MM.1S (cell line): Measurements from ENCODE around the gene SNX21.

Experiments used
- EZH2 ChIP-seq: fragments of 300-600 bp; sonication (generic); optimal IDR thresholded peaks from 2 replicates; pipeline ENCODE3; 2017; ENCODE audit warnings: low read depth, mild to moderate bottlenecking, antibody characterized with exemption, low read length, mixed read lengths
- EZH2phosphoT487 ChIP-seq: fragments of 300-600 bp; sonication (generic); IDR thresholded peaks from 2 replicates; pipeline ENCODE4 v1.6.1; 2018; ENCODE audit warnings: antibody characterized with exemption, low read length
- TF ChIP-seq, protein P1 (sequence below): fragments of 300-600 bp; sonication (generic); IDR thresholded peaks from 2 replicates; pipeline ENCODE4 v1.5.1; 2016; ENCODE audit warnings: antibody characterized with exemption, low read length, mixed read lengths

DNA sequence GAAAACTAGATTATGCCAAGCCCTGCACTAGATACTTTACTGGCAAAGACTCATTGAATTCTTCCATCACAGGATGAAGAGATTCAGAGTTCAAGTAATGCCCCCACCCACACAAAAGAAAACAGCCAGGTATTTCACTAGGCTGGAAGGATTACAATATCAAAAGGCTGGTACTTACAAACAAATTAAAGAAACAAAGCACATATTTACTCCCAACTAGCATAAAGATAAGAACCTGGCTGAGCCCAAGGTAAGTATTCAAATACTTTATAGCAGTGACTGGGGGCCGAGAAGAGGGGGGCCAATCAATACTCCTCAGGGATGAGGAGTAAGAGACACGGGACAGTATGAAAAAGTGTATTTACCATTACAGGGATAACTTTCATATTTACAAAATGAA is 19.9 kb downstream of the SNX21 start:
- TF ChIP-seq, protein P1, sequence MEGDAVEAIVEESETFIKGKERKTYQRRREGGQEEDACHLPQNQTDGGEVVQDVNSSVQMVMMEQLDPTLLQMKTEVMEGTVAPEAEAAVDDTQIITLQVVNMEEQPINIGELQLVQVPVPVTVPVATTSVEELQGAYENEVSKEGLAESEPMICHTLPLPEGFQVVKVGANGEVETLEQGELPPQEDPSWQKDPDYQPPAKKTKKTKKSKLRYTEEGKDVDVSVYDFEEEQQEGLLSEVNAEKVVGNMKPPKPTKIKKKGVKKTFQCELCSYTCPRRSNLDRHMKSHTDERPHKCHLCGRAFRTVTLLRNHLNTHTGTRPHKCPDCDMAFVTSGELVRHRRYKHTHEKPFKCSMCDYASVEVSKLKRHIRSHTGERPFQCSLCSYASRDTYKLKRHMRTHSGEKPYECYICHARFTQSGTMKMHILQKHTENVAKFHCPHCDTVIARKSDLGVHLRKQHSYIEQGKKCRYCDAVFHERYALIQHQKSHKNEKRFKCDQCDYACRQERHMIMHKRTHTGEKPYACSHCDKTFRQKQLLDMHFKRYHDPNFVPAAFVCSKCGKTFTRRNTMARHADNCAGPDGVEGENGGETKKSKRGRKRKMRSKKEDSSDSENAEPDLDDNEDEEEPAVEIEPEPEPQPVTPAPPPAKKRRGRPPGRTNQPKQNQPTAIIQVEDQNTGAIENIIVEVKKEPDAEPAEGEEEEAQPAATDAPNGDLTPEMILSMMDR, result no peak
- TF ChIP-seq EZH2 (no peak), EZH2phosphoT487 (no peak)
